HEK293T (cell line): Measurements from ENCODE around the gene SLC43A2.

Source experiments
- ARNT ChIP-seq: fragments of 450-650 bp; IDR thresholded peaks from 2 replicates; pipeline ENCODE4 v1.6.1; 2017; ENCODE audit warnings: mild to moderate bottlenecking
- BHLHE40 ChIP-seq: fragments of 450-650 bp; IDR thresholded peaks from 2 replicates; pipeline ENCODE4 v1.6.1; 2016; ENCODE audit warnings: mild to moderate bottlenecking, moderate library complexity, borderline replicate concordance
- CTBP1 ChIP-seq: fragments of 450-650 bp; IDR thresholded peaks from 2 replicates; pipeline ENCODE4 v1.6.1; 2016; ENCODE audit warnings: borderline replicate concordance
- ELF4 ChIP-seq: fragments of 450-650 bp; IDR thresholded peaks from 2 replicates; pipeline ENCODE4 v1.6.1; 2017; ENCODE audit warnings: antibody characterized with exemption
- FOXA1 ChIP-seq: fragments of 450-650 bp; IDR thresholded peaks from 2 replicates; pipeline ENCODE4 v1.6.1; 2016; ENCODE audit warnings: mild to moderate bottlenecking
- FOXM1 ChIP-seq: fragments of 450-650 bp; IDR thresholded peaks from 2 replicates; pipeline ENCODE4 v1.6.1; 2017; ENCODE audit warnings: mild to moderate bottlenecking, borderline replicate concordance
- HDGF ChIP-seq: fragments of 450-650 bp; IDR thresholded peaks from 2 replicates; pipeline ENCODE4 v1.6.1; 2017; ENCODE audit warnings: antibody characterized with exemption, borderline replicate concordance
- L3MBTL2 ChIP-seq: fragments of 450-650 bp; conservative IDR thresholded peaks from 2 replicates; pipeline ENCODE4 v1.6.1; 2016; ENCODE audit warnings: mild to moderate bottlenecking
- LEF1 ChIP-seq: fragments of 450-650 bp; IDR thresholded peaks from 2 replicates; pipeline ENCODE4 v1.6.1; 2017; ENCODE audit warnings: mild to moderate bottlenecking, borderline replicate concordance
- NFRKB ChIP-seq: fragments of 450-650 bp; IDR thresholded peaks from 2 replicates; pipeline ENCODE4 v1.6.1; 2016; ENCODE audit warnings: mild to moderate bottlenecking, moderate library complexity
- SP1 ChIP-seq: fragments of 450-650 bp; IDR thresholded peaks from 2 replicates; pipeline ENCODE4 v1.6.1; 2017
- SUZ12 ChIP-seq: fragments of 450-650 bp; IDR thresholded peaks from 2 replicates; pipeline ENCODE4 v1.6.1; 2016; ENCODE audit warnings: mild to moderate bottlenecking
- TARDBP ChIP-seq: fragments of 450-650 bp; IDR thresholded peaks from 2 replicates; pipeline ENCODE4 v1.6.1; 2016
- ZNF384 ChIP-seq: fragments of 450-650 bp; IDR thresholded peaks from 2 replicates; pipeline ENCODE4 v1.6.1; 2016

DNA sequence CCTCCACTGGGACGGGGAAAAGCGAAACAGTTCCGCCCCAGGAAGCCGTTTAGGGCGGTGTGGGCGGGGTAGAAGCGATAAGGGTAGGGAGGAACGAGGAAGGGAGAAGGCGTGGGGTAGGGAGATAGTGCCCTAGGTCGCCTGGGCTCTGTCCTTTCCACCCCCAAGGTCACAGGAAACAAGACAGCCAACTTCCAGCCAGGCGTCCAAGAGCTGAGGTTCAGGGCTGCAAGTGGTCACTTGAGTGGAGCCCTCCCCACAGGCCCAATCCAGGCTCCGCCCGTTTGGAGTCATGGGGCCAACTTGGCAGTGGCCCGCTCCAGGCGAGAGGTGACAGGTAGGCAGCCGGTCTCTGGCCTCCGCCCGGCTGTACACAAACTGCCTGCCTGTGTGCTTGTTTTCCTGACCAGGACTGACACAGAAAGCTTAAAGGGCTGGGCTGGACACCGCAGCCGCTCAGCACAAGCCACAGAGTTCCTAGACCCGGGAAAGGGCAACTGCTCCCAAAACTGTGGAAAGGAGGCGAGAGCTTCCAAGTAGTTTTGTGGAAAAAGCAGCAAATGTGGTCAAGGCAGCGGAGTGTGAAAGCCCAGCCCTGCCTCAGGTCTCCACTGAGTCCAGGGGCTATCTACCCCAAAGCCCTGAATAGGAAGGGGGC is 21.3 kb upstream of the SLC43A2 start, which contains the start of gene RILP:
- TF ChIP-seq NFRKB (no peak), ELF4 (no peak), L3MBTL2 (no peak), FOXM1 (no peak), SP1 (no peak), LEF1 (no peak), ARNT (no peak), TARDBP (no peak), FOXA1 (no peak), BHLHE40 (no peak), ZNF384 (no peak), SUZ12 (no peak), CTBP1 (no peak), HDGF (no peak)
